PC-3 (cell line): Measurements from ENCODE around the gene BAZ2A. TPM values are rescaled to one million over a fixed set of nuclear protein-coding genes. Genes with fewer than 3 reads are reported as not detected.

Experiments
- total RNA-seq: library from RNA; depleted of rRNA; stranded (reverse); fragments of >200 nt; gene quantifications from 2 replicates; pipeline ENCODE4 v1.2.3, GENCODE V29; 2014; rRNA removed

Gene BAZ2A
- total RNA-seq, 1 experiment from 2014 or later, result 33.8 TPM

Other genes with a start within 250 kb of the BAZ2A start
- 26.5 and 29.5 TPM in 2 replicates for gene TIMELESS, start 180.9 kb downstream of the BAZ2A start, total RNA-seq
- not detected in 2 replicates for gene MIP, start 175.7 kb downstream of the BAZ2A start, total RNA-seq
- 3.4 and 3.7 TPM in 2 replicates for gene SPRYD4, start 161.7 kb downstream of the BAZ2A start, total RNA-seq
- 4.0 and 7.3 TPM in 2 replicates for gene GLS2, start 142.2 kb downstream of the BAZ2A start, total RNA-seq
- 10.2 and 11.5 TPM in 2 replicates for gene RBMS2, start 108.5 kb downstream of the BAZ2A start, total RNA-seq
- 981 and 1,046 TPM in 2 replicates for gene ATP5F1B, start 15.7 kb upstream of the BAZ2A start, total RNA-seq
- gene PTGES3, start 58.0 kb upstream of the BAZ2A start, total RNA-seq, result 165 and 172 TPM in 2 replicates
- 839 and 1,420 TPM in 2 replicates for gene NACA, start 95.0 kb upstream of the BAZ2A start, total RNA-seq
- gene PRIM1, start 122.0 kb upstream of the BAZ2A start, total RNA-seq, result 25.0 and 32.3 TPM in 2 replicates
- 0.73 TPM in 1 of 2 replicates, not detected in the other for gene HSD17B6, start 133.0 kb upstream of the BAZ2A start, total RNA-seq